GM12891 (cell line): Measurements from ENCODE around the gene ZNF518A.

Experiments
- POLR2A ChIP-seq: IDR thresholded peaks from 2 replicates; pipeline ENCODE4 v1.6.1; 2011; ENCODE audit warnings: low read depth, low read length, control low read depth
- POLR2AphosphoS5 ChIP-seq: IDR thresholded peaks from 2 replicates; pipeline ENCODE4 v1.6.1; 2011; ENCODE audit warnings: low read depth, low read length, control low read depth
- SPI1 ChIP-seq: IDR thresholded peaks from 2 replicates; pipeline ENCODE4 v1.6.1; 2011; ENCODE audit warnings: low read depth, low read length, control low read depth

DNA sequence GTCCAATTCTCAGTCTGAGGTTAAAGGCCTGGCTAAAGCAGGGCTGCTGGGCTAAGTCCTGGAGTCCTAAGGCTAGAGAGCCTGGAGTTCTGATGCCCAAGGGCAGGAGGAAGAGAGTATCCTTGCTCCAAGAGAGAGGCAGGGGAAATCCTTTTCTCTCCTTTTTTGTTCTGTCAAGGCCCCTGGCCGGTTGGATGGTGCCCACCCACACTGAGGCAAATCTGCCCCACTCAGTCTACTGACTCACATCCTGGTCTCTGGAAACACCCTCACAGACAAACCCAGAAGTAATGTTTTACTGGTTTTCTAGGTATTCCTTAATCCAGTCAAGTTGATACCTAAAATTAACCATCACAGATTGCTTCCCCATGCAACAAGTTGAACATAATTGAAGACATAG, 23.0 kb downstream of the ZNF518A start:
- TF ChIP-seq POLR2A (no peak), POLR2AphosphoS5 (no peak), SPI1 (no peak)
